ENCODE measurements around the gene REPS2.
A peak's percentile ranks its signal among the peaks of the same experiment; 100 is the strongest.

Gene REPS2

DNA sequence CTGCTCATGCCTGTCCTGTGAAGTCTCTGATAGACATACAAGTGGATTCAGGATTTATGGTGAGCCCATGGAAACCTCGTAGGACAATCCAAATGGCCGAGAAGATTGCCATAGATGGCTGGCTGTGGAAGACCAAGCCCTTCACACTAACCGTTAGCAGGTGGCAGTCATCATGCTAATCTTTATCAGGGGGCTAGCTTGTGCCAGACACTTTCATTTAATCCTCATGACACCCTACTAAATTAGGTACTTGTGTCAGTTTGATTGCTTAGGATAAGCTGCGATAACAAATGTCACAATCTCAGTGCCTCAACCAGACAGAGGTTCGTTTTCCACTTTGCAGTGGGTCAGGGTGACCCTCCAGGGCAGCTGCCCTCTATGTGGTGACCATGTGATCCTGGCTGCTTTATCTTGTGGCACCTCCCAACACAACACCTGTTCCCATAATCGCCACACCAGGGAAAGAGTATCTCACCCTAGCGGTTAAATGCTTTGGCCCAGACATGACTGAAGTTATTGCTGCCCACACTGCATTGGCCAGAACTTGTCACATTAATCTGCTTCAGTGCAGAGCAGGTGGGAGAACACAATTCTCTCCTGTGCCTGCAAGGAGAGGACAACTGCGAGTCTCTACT, 60.8 kb downstream of the REPS2 start:
- DNase-seq = peak in 1 of 2 experiments; percentile 56

DNA sequence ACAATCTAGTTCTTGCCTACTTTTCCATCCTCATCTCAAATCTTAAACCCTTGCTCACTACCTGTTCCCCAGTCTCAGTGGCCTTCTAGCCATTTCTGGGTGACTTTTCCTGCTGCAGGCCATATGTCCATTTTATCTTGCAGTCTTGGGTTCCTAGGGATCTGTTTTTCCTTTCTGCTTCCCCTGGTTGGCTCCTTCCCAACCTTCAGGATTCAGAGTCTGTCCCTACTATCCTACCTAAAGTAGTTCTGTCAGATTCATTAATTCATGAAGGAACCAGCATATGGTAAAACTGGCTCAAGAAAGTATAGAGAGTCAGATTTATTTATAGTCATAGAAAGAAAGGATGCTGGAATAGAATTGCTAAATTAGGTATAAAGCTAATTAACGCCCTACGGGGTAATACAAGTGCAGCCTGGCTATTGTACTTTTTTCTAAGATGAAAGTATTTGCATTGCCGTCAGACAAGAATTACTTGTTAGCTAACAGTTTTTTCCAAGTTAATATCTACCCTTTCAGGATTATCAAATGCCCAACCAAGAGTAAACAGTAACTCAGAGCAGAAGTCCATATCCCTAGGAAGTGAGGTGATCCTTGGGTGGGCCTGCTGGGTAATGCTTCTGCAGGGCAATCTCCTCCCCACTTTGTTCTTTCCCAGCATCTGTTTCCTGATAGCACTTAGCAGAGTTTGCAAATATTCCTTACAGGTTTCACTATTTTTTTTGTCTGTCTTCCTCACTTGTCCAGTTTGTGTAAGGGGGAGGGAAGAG, 63.6 kb downstream of the REPS2 start:
- no peak for DNase-seq

DNA sequence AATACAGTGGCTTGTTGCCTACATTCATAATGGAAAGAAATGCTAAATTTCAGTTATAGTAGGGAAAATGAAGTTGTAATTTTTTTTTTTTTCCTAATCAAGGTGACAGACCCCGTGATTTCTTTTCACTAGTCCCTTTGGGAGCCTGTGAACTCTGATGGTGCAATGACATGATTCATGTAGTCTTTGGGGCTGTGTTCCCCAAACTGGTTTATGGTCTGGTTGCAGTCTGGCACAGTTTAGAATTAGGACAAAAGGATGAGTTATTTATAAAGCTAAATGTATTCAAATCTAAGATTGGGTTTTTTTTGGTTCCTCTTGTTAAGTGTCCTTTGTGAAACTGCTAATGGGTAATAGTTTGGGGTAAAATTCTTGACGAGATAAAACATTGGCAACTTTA, 66.0 kb downstream of the REPS2 start:
- DNase-seq = no peak

DNA sequence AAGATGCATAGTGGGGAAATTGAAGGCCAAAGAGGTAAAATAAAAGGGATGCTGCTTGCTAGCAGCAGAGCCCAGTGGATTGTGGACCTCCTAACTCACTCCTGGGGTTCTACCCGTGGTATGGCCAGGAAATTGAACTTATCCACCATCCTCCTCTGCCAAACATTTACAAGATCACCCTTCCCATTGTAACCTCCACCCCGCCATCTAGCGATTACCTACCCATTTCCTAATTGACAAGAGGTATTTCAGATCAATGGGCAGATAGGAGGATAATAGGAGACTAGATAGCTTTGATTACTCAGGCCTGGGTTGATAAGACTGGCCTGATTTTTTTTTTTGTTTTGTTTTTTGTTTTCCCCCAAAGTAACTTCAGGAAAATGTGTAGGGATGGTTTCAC, 67.8 kb downstream of the REPS2 start:
- DNase-seq = no peak

DNA sequence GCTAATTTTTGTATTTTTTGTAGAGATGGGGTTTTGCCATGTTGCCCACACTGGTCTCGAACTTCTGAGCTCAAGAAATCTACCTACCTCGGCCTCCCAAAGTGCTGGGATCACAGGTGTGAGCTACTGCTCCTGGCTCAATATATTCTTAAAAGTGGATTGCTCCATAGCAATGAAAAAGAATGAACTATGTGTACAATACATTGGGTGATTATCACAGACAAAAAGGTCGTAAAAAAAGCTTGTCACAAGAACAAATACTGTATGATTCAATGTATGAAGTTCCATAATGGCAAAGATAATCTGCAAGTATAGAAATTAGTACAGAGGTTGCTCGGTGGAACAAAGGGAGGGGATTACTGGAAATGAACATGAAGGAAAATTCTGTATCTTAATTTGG, 70.7 kb downstream of the REPS2 start:
- DNase-seq = no peak

DNA sequence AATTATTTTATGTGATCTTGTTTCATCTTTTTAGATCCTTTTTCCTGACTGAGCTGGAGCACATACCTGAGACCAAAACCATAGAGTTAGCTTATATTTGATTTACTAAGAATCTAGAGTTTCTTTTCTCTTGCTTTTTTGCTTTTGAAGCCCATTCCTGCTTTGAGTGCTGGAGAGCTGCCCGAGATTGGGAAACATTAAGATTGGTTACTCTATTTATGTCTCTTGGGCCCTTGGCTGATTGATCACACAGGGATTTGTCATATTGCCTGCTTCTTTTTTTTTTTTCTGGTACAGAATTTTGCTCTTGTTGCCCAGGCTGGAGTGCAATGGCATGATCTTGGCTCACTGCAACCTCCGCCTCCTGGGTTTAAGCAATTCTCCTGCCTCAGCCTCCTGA, 73.9 kb downstream of the REPS2 start:
- no peak for DNase-seq

DNA sequence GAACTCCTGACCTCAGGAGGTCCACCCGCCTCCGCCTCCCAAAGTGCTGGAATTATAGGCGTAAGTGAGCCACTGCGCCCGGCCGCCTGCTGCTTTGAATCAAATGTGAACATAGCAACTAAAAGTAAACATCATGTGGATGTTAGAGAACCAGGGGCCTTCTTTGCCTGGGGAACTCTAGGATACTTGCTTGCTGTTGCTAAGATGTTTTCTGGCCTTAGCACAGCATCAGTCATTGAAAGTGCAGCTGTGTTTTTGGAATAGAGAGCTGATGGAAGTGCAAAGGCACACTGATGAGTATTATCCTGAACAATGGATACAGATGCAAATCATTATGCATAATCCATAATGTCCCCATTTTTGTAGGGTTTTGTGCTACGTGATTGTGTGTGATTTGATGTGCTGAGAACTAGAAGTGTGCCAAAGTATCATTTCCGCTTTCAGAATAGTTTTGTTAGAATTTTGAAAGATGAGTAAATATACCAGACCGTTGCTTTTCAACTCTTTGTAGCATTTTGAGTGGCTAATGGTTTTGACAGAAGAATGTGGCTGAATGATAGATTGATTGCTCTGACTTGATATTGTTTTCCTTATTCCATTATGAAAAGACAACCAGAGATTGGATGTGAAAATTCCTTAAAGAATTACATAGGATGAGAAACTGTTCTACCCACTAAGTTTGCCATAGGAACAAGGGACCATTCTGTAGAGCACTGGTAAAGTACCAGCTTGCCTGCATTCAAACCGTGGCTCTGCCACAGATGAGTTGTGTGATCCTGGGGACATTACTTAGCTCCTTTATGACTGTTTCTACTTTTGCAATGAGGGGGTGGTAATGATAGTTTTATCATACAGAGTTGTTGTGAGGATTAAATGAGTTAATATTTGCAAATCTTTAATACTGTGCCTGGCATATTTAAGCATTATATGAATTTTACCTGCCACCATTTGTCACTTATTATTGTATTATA, 74.7 kb downstream of the REPS2 start:
- DNase-seq = no peak

DNA sequence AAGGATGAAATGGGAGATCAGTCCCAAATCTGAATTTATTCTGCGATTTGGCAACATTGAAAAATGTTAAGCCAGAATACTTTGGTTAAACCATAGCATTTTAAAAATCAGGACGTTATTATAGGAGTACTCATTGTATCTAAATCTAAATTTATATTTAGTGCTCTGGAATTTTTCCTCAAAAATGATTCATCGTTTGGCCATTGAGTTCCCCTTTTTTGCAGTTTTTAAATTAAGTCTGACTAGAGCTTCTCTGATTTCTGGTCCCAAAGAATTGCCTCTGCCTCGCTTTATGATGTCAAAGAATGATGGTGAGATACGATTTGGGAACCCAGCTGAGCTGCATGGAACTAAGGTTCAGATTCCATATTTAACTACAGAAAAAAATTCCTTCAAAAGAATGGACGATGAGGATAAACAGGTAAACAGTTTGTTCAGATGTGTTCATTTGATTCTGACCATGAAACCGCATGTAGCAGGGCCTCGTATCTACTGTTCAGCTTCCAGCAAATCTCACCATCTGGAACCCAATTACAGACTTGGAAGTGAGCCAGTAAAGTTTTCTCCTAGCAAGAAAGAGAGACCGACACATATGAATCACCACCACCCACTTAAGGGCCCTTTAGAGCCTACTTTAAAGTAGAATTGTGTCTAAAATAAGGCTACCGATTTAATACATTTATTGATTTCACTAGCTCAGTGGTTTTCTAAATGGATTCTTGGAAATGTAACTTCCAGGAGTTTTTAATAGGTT, 75.6 kb downstream of the REPS2 start:
- peak; percentile 41 to 75 for DNase-seq

DNA sequence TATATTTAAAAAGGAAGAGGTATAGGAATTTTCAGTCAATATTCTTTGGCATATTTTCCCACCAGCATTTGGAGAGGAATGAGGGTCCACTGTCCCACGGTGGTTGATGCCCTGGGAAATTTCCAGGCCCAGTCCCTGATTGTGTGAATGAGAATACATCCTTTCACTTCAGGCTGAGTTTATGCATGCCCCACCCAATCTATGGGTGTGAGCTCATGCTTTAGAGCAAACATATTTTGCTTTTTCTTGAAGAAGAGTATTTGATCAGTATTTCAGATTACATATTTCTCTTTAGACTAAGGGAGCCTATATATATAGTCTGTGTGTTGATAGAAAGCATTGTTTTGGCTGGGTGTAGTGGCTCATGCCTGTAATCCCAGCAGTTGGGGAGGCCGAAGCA, 77.2 kb downstream of the REPS2 start:
- DNase-seq = no peak

DNA sequence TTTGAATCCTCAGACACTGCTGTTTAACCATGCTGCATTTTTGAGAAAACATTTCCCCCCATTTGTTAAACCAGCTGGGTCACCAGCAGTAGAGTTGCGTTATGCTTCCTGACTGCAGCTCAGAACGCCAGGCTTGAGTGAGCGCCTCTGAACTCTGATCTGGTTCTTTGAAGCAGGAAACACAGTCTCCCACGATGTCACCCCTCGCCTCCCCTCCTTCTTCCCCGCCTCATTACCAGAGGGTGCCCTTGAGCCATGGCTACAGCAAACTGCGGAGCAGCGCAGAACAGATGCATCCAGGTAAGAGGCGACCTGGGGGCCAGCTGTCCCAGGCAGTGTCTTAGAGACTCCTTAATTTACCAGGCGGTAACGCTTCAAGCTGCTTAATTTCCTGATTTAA, 78.4 kb downstream of the REPS2 start:
- DNase-seq = no peak

DNA sequence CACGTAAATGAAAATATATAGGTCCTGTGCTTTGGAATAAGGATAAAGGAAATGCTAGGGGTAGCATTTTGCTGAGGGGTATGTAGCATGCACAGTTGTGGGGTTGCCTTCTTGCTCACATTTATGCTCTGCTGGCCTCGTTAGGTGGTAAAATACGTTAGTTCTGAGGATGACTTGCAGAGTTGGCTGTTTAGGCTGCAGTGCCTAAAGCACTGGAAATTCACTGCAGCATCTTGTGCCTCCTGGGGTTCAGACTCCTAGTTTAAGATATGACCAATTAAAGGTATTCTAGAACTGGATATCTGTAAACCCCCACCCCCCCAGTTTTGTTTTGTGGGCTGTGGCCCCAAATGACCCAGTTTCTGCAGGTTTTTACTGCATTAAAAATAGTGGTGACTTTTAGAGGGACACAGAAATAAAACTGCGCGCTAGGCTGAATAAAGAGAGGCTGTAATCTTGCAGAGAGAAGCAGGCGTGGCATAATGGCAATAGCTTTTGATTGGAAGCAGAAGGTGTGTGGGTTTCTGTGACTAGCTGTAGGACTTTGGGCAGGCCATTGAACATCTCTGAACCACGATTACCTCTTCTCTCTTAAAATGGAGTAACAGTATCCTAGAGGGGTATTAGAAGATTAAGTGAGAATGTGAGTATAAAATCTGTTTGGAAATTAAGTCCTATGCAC, 79.3 kb downstream of the REPS2 start:
- no peak for DNase-seq

DNA sequence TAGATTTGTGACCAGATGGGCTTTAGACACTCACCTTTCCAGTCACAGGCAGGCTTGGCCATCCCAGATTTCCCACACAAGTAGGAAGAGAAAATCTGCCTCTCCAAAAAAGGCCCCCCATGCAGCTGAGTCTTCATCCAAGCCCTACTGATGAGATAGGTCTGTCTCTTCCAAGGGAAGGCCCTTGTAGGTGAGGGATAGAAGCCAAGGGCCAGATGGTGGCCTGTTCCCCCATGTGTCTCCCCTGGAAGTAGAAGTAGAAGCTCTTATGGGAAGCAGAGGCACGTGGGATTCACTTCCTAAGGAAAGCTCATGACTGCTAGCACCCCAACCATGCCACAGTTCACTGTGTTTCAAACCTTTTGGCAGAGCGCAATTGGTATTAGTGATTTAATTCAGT, 81.5 kb downstream of the REPS2 start:
- DNase-seq = peak in 1 of 2 experiments; percentile 25

DNA sequence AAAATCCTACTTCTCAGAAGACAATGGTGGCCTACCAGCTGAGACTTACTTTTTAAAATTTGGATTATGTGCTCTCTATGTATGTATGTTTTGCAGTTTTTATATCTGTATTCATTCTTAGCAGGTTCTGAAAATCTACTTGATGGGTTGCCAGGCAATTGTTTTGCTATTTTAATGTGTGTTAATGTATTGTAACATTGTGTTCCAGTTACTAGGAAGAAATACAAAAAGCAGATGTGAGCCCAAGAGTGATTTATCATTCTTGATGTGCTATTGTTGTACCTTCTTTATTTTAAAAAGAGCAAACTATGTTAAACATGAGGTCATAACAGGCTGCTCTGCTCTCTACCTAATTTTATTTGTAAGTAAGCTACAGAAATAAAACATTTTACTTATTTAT, 81.9 kb downstream of the REPS2 start:
- DNase-seq = no peak

DNA sequence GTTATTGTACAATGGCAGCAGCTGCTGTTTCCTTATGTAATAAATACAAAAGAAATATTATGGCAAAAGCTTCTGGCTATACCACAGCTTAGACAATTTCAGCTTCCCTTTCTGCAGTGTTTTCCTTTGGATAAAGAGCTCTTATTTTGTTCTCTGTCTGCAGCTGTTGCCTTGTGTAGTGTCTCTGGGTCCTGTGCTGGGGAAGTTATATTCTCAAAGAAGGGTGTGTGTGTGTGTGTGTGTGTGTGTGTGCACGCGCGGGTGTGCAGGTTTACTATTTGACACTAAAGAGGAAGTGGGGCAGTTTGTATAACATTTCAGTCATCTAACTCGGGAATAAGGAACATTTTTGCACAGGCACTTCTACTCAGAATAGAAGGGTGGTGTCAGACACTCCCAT, 83.6 kb downstream of the REPS2 start:
- no peak for DNase-seq

DNA sequence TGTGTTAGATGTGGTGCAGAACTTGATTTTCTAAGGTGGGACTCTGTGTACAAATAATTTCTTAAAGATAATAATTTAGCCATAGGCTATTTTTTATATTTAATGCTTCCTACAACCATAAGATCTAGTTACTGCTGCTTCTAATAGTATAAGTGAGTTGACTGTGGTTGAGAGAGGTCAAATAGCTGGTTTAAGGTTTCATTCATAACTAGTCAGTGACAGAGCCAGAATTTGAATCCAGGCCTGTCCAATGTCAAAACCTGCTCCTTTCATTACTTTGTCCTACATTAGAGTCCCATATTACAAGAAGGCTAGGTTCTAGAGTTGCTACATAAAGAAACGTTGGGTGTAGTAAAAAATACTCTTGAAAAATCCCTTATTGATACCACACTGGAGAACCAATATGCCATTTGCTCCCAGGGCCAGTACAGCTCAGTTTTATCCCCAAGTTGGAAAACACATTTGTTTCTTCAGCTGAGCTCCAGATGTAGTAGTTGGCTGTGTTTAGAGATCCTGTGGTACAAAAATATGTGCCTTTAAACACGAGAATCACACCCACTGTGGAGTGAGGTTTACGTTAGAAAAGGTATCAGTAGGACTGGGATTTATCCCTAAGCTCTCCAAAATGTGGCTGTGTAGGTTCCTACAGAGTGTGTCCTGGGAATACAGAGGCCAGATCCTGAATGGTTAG, 84.3 kb downstream of the REPS2 start:
- no peak for DNase-seq

DNA sequence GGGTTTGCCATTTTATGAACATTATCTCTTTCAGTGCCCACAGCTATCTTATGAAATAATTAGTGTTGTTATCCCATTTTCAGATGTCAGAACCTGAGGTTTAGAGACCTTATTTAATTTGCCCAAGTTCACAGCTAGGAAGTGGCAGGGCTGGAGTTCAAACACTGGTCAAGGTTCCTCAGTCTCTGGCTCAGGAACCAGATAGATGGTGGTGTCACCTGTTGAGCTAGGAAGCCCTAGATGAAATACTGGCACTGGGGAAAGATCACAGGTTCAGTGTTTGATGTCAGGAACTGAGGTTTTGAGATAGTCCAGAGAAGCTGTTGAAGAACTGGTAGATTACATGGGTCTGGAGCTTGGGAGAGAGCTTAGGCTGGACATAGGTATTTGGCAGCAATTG, 85.4 kb downstream of the REPS2 start:
- DNase-seq = no peak

DNA sequence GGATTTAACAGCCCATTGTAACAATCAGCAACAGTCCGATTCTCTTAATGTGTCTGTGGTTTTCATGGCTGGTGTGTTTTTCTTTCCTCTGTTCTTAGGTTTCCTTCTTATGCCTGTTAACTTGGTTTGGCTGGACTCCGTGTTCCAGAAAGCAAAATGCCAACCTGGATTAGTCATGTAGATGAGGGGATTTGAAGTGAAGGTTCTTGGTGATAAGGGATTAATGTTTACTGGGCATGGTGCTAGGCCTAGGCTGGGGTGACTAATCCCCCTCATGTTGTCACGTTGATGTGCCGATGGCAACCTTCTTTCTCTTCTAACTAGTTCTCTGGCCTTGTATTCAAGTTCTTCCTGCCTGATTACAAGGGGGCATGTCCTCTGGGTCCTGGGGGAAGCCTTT, 85.9 kb downstream of the REPS2 start:
- no peak for DNase-seq

DNA sequence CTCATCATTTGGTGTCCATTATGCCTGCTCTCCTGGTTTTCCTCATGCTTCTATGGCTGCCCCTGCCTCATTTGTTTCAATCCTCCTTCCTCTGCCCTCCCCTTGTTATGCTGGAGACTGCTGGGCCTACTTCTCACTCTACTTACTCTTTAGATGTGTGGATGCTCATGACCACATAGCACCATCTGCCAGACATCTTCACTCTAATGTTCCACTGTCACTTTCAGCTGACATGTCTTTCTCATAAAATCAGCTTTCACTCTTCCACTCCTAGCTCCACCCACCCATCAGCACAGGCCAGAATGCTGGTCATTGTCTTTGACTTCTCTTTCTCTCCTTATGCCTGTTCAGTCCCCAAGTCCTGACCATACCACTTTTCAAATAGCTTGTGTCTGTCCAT, 86.8 kb downstream of the REPS2 start:
- no peak for DNase-seq

DNA sequence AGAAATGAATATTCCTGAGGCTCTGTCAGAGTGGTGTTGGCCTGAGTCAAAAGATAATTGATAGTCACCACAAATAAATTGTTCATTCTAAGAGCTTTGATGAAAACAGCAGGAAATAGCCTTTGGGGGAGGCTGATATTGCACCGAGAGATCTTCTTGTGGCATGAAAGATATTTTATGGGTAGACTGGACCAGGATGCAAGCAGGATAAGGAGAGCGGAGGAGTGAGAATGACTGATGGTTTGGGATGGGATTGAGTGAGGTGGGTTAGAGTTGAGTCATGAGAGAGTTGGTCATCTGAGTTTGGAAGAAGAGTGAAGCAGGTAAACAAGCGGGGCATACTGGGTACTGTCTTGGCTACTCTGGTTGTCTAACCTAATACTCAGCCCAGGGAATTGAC, 88.7 kb downstream of the REPS2 start:
- no peak for DNase-seq

DNA sequence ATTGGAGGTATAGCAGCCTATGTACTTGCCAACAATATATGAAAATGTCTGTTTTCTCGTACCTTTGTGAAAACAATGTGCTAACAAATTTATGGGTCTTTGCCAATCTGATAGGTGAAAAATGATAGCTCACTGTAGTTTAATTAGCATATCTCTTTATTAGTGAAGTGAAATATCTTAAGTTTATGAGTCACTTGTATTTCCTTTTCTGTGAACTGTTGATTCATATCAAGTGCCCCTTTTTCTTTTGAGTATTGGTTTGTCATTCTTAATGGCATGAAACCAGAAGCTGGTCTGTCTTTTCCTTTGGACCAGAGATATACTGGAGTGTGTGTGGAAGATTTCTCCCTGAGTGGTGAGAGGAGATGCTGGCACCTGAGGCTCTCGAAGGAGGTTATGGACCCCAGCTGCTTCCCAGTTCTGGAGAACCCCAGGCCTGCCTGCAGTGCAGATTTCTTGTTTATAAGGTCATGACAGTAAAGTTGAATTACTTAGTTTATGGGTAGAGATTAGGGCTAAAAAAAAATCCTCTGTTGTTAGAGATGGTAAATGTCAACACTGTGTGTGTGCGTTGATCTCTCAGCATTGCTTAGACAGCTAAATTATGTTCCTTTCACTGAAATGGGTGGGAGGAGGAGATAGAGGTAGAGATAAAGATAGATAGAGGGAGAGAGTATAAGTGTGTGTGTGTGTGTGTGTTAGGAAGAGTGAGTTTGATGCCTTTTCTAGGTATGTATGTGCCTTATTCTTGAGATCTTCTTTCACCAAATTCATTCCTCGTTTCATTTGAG, 89.9 kb downstream of the REPS2 start:
- DNase-seq = no peak

DNA sequence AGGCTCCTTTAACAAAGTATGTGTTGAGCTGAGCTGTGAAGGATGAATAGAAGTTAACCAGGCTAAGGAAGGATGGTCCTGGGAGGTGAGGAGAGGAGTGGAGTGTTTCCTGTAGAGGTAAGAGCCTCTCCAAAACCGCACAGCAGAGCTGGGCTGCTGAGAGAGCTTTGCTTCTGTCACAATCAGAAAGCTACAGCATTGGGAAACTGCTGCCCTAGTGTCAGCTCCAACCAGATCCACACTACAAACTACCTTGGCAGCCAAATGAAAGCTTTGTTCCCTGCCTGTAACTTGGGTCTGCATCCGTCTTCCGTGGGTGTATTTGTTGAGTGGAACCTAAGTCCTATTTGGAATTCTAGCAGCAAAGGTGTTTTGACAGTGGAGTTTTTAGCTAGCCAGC, 91.8 kb downstream of the REPS2 start:
- DNase-seq = no peak
